HG02938 (cell line): ENCODE results near the gene RAI14.

Experiments
- ATAC-seq: cut with Tn5 transposase; IDR thresholded peaks from one replicate; pipeline ENCODE4 v1.9.1; 2021; ENCODE audit warnings: mild to moderate bottlenecking, moderate library complexity; ENCODE audit not compliant: unreplicated experiment

The RAI14 gene

GRCh38 chr5:34843497-34843896, 187.4 kb downstream of the RAI14 start:
- ATAC-seq: no peak

GRCh38 chr5:34844106-34844505, 188.0 kb downstream of the RAI14 start:
- ATAC-seq: no peak

GRCh38 chr5:34844999-34845398, 188.9 kb downstream of the RAI14 start:
- no peak for ATAC-seq

GRCh38 chr5:34847056-34847455, 190.9 kb downstream of the RAI14 start:
- ATAC-seq: no peak

- no peak for ATAC-seq
These were observed 191.4 kb downstream of the RAI14 start for GRCh38 chr5:34847552-34847951.

- ATAC-seq: no peak
These were observed 192.1 kb downstream of the RAI14 start for GRCh38 chr5:34848230-34848629.

GRCh38 chr5:34849253-34849652, 193.1 kb downstream of the RAI14 start:
- no peak for ATAC-seq

- peak; percentile 97 for ATAC-seq
These were observed 198.5 kb downstream of the RAI14 start for GRCh38 chr5:34854459-34855174.

- no peak for ATAC-seq
These were observed 201.0 kb downstream of the RAI14 start for GRCh38 chr5:34857161-34857560.

- no peak for ATAC-seq
These were observed 201.8 kb downstream of the RAI14 start for GRCh38 chr5:34857894-34858293.

- ATAC-seq: no peak
These were observed 202.7 kb downstream of the RAI14 start for GRCh38 chr5:34858790-34859189.

GRCh38 chr5:34859253-34859652, 203.1 kb downstream of the RAI14 start:
- no peak for ATAC-seq

- ATAC-seq: no peak
These were observed 207.8 kb downstream of the RAI14 start for GRCh38 chr5:34863946-34864345.

GRCh38 chr5:34865091-34865490, 209.0 kb downstream of the RAI14 start:
- no peak for ATAC-seq

GRCh38 chr5:34866989-34867471, 210.9 kb downstream of the RAI14 start:
- ATAC-seq: no peak

- no peak for ATAC-seq
These were observed 211.5 kb downstream of the RAI14 start for GRCh38 chr5:34867660-34868059.

GRCh38 chr5:34868791-34869190, 212.7 kb downstream of the RAI14 start:
- no peak for ATAC-seq

- no peak for ATAC-seq
These were observed 213.1 kb downstream of the RAI14 start for GRCh38 chr5:34869256-34869655.

GRCh38 chr5:34870382-34870781, 214.3 kb downstream of the RAI14 start:
- no peak for ATAC-seq

GRCh38 chr5:34876275-34876674, 220.1 kb downstream of the RAI14 start:
- ATAC-seq: no peak

- ATAC-seq: no peak
These were observed 225.1 kb downstream of the RAI14 start for GRCh38 chr5:34881246-34881645.
